Caco-2 (cell line): ENCODE results near the gene DGKQ. TPM values are rescaled to one million over a fixed set of nuclear protein-coding genes. Genes with fewer than 3 reads are reported as not detected.
A peak's percentile ranks its signal among the peaks of the same experiment; 100 is the strongest.

ENCODE experiments used
- BruUV-seq: library from RNA; stranded (reverse); fragments of 400-500 nt; replicated peaks from 2 replicates; lab custom pipeline; 2021; lab: Mats Ljungman, UMichigan
- CTCF ChIA-PET: fragments of 300-600 bp; sonication (Branson Sonifier 250); formaldehyde crosslinking; loops from one replicate; lab custom pipeline; 2022; ENCODE audit warnings: antibody characterized with exemption; lab: Charles Lee
- POLR2A ChIA-PET: fragments of 300-600 bp; sonication (Branson Sonifier 250); formaldehyde crosslinking; loops from one replicate; lab custom pipeline; 2022; ENCODE audit warnings: antibody characterized with exemption; lab: Charles Lee
- DNase-seq, 2 experiments: peaks; one replicate each; pipeline versions ENCODE4 v3.0.0 to v3.0.0-alpha.2; 2020 to 2022
- H3K27me3 ChIP-seq: replicated peaks from 2 replicates; pipeline ENCODE4 v1.6.0; 2011; ENCODE audit warnings: low read length; ENCODE audit not compliant: control insufficient read depth, insufficient read depth
- H3K36me3 ChIP-seq: 2 replicates; pipeline ENCODE4 v1.5.1; 2011; ENCODE audit warnings: low read length; ENCODE audit not compliant: control insufficient read depth, insufficient read depth
- H3K4me1 ChIP-seq: fragments of 250-450 bp; sonication (Bioruptor Pico); 2 replicates; pipeline ENCODE4 v1.5.1; 2020; ENCODE audit warnings: mild to moderate bottlenecking
- H3K4me3 ChIP-seq: 2 replicates; pipeline ENCODE4 v1.5.1; 2011; ENCODE audit warnings: low read depth, mild to moderate bottlenecking, control low read depth, low read length
- H3K9me3 ChIP-seq: fragments of 250-450 bp; sonication (Bioruptor Pico); 2 replicates; pipeline ENCODE4 v1.5.1; 2020; ENCODE audit warnings: mild to moderate bottlenecking, moderate library complexity
- H3K27ac Mint-ChIP-seq: one replicate; pipeline ENCODE4 v1.8.0; 2022; ENCODE audit warnings: mixed read lengths; ENCODE audit not compliant: unreplicated experiment
- H3K27me3 Mint-ChIP-seq: one replicate; pipeline ENCODE4 v1.8.0; 2022; ENCODE audit warnings: mixed read lengths; ENCODE audit not compliant: insufficient read depth, unreplicated experiment
- H3K36me3 Mint-ChIP-seq: one replicate; pipeline ENCODE4 v1.8.0; 2022; ENCODE audit warnings: mild to moderate bottlenecking, mixed read lengths; ENCODE audit not compliant: insufficient read depth, unreplicated experiment
- H3K4me1 Mint-ChIP-seq: one replicate; pipeline ENCODE4 v1.8.0; 2022; ENCODE audit warnings: low read depth, mixed read lengths; ENCODE audit not compliant: unreplicated experiment
- H3K4me3 Mint-ChIP-seq: one replicate; pipeline ENCODE4 v1.8.0; 2022; ENCODE audit warnings: mild to moderate bottlenecking, moderate library complexity, mixed read lengths; ENCODE audit not compliant: unreplicated experiment
- H3K9me3 Mint-ChIP-seq: one replicate; pipeline ENCODE4 v1.8.0; 2022; ENCODE audit warnings: mixed read lengths; ENCODE audit not compliant: unreplicated experiment
- CTCF ChIP-seq, 2 experiments: fragments of 200-600 bp in 1 of 2; IDR thresholded peaks; 1 replicate in 1 of 2; 2 replicates in 1 of 2; pipeline versions ENCODE4 v1.5.1 to v1.8.0; 2011 to 2022; ENCODE audit warnings: antibody characterized with exemption in 1 of 2, control low read depth in 1 of 2, inconsistent platforms in 1 of 2, low read depth in 1 of 2, low read length in 1 of 2, mild to moderate bottlenecking in 1 of 2, moderate library complexity in 1 of 2; ENCODE audit not compliant: insufficient read depth in 1 of 2, severe bottlenecking in 1 of 2, unreplicated experiment in 1 of 2
- intact Hi-C: fragments of 100-400 bp; cut with micrococcal nuclease; formaldehyde crosslinking; loops from one replicate; pipeline ENCODE4 v1.10.0; 2022; ENCODE audit not compliant: unreplicated experiment
- total RNA-seq: library from RNA; stranded (reverse); gene quantifications from 2 replicates; pipeline ENCODE4 v1.2.3, GENCODE V29; 2022

The DGKQ gene
- total RNA-seq, 1 experiment from 2014 or later = 14.1 TPM

- Mint-ChIP-seq H3K4me3 (no peak overlapping the region), H3K4me1 (no peaks in the 10 kb centered on the region), H3K27me3 (no peaks in the 10 kb centered on the region), H3K27ac (no peak overlapping the region), H3K36me3 (no peaks in the 10 kb centered on the region), H3K9me3 (no peaks in the 10 kb centered on the region)
- DNase-seq = no peak
- no peaks in the 10 kb centered on the region for H3K27me3 ChIP-seq
- POLR2A ChIA-PET = no interaction called here
- intact Hi-C loops = no loop called here
- CTCF ChIA-PET = no interaction called here
- no peaks in the 10 kb centered on the region for H3K9me3 ChIP-seq
- no peaks in the 10 kb centered on the region for H3K36me3 ChIP-seq
- H3K4me1 ChIP-seq = no peaks in the 10 kb centered on the region
- BruUV-seq = no TSS peak
- no peak overlapping the region for H3K4me3 ChIP-seq
- no peak for TF ChIP-seq CTCF (IDR thresholded peaks at IDR 0.05; ENCODE audit: insufficient read depth in 1 of 2, low read depth in 1 of 2, low read length in 1 of 2, severe bottlenecking in 1 of 2, unreplicated experiment in 1 of 2)
These were observed 22.2 kb downstream of the DGKQ start for GRCh38 chr4:951186-951585.

- Mint-ChIP-seq H3K27ac (no peak overlapping the region), H3K9me3 (no peaks in the 10 kb centered on the region), H3K36me3 (no peaks in the 10 kb centered on the region), H3K4me1 (peaks cover 3% of the 10 kb centered on the region), H3K27me3 (no peaks in the 10 kb centered on the region), H3K4me3 (no peak overlapping the region)
- H3K4me3 ChIP-seq = no peak overlapping the region
- no peaks in the 10 kb centered on the region for H3K27me3 ChIP-seq
- peak in 1 of 2 experiments; percentile 29 for DNase-seq
- H3K9me3 ChIP-seq = no peaks in the 10 kb centered on the region
- BruUV-seq = no TSS peak
- no peaks in the 10 kb centered on the region for H3K4me1 ChIP-seq
- ChIA-PET CTCF (no interaction called here), POLR2A (no interaction called here)
- intact Hi-C loops = no loop called here
- TF ChIP-seq CTCF (IDR thresholded peaks at IDR 0.05; ENCODE audit: insufficient read depth in 1 of 2, low read depth in 1 of 2, low read length in 1 of 2, severe bottlenecking in 1 of 2, unreplicated experiment in 1 of 2) = no peak
- no peaks in the 10 kb centered on the region for H3K36me3 ChIP-seq
These were observed 23.0 kb downstream of the DGKQ start for GRCh38 chr4:950136-951020.

- H3K4me3 ChIP-seq = no peak overlapping the region
- TF ChIP-seq CTCF (IDR thresholded peaks at IDR 0.05; ENCODE audit: insufficient read depth in 1 of 2, low read depth in 1 of 2, low read length in 1 of 2, severe bottlenecking in 1 of 2, unreplicated experiment in 1 of 2) = no peak
- no TSS peak for BruUV-seq
- no peaks in the 10 kb centered on the region for H3K36me3 ChIP-seq
- ChIA-PET POLR2A (no interaction called here), CTCF (no interaction called here)
- intact Hi-C loops = no loop called here
- Mint-ChIP-seq H3K4me1 (peaks cover 7% of the 10 kb centered on the region), H3K9me3 (no peaks in the 10 kb centered on the region), H3K36me3 (no peaks in the 10 kb centered on the region), H3K27ac (no peak overlapping the region), H3K4me3 (no peak overlapping the region), H3K27me3 (no peaks in the 10 kb centered on the region)
- no peak for DNase-seq
- no peaks in the 10 kb centered on the region for H3K27me3 ChIP-seq
- H3K9me3 ChIP-seq = no peaks in the 10 kb centered on the region
- H3K4me1 ChIP-seq = no peaks in the 10 kb centered on the region
These were observed 23.7 kb downstream of the DGKQ start for GRCh38 chr4:949656-950055.
